ENCODE data around the gene CSH2. TPM values are rescaled to one million over a fixed set of nuclear protein-coding genes. Genes with fewer than 3 reads are reported as not detected.

Gene CSH2
- total and polyA plus RNA-seq, 2 of the 8 experiments (the other 6 are each of a cell fraction or from before 2014, with no cell fraction given) = 0.43 TPM; not detected in 1

GRCh38 chr17:63827801-63828221 lies 45.7 kb downstream of the CSH2 start:
- ChIA-PET CTCF (ENCODE audit: partially characterized antibody) (interaction anchor here (0.6 to 1.8 kb wide), 11 partner anchors 9 to 1012 kb away, joined by 3 to 15 read pairs (median 3); no protein-coding TSS in a partner anchor), POLR2A (ENCODE audit: partially characterized antibody) (interaction anchor here (0.8 to 32.3 kb wide), 9 partner anchors 4 to 276 kb away, joined by 3 to 593 read pairs (median 4); partner anchors contain the start of genes CCDC47, DDX42, FTSJ3 and PSMC5)
- peaks cover 0 to 38% of the 10 kb centered on the region in 2 experiments; a peak in 3 of 4 replicates for H3K79me2 ChIP-seq (ENCODE audit: control insufficient read depth in 1 of 2, insufficient read depth in 2 of 2, low read length in 2 of 2)
- peak overlapping the region; percentile 99 for H3K27ac ChIP-seq (ENCODE audit: low read depth, low read length)
- H3K18ac ChIP-seq (ENCODE audit: extremely low read depth, low read length) = 0 out of 2 replicates have a peak overlapping the region, but pooled peaks have one; percentile 15
- H2AK5ac ChIP-seq (ENCODE audit: low read depth, low read length) = no peak overlapping the region
- H3K56ac ChIP-seq (replicated peaks; ENCODE audit: insufficient read length, low read depth, low read length) = peak overlapping the region; percentile 32
- TF ChIP-seq CHD1 (IDR thresholded peaks at IDR 0.05; ENCODE audit: low read depth, low read length) = no peak
- peak; percentile 55 for TF ChIP-seq SAP30 (IDR thresholded peaks at IDR 0.05; ENCODE audit: insufficient read depth, insufficient replicate concordance, low read length)
- H4K91ac ChIP-seq (replicated peaks; ENCODE audit: insufficient read length, low read length) = peak overlapping the region; percentile 72
- H3K4ac ChIP-seq (replicated peaks; ENCODE audit: insufficient read length, low read depth, low read length) = peak overlapping the region; percentile 70
- no peak overlapping the region for H2BK15ac ChIP-seq (ENCODE audit: low read length)
- H3K23ac ChIP-seq (ENCODE audit: insufficient read length) = no peak overlapping the region
- H2BK120ac ChIP-seq (replicated peaks; ENCODE audit: low read depth, low read length) = no peak overlapping the region
- H3K79me1 ChIP-seq (ENCODE audit: low read depth, low read length) = peaks cover 18% of the 10 kb centered on the region; the same call in 1 of the 2 replicates
- no peak overlapping the region for H2BK20ac ChIP-seq (ENCODE audit: low read length)
- H3K27me3 ChIP-seq (replicated peaks in 1 of 4; ENCODE audit: control insufficient read depth in 3 of 4, extremely low read depth in 1 of 4, insufficient read depth in 3 of 4, low read length in 3 of 4) = no peaks in the 10 kb centered on the region
- H3K9ac ChIP-seq (replicated peaks in 1 of 4; ENCODE audit: extremely low read depth in 1 of 4, low read depth in 3 of 4, low read length in 3 of 4) = peak overlapping the region; percentile 77 to 95 (median 90)
- no peaks in the 10 kb centered on the region for H3K9me3 ChIP-seq (ENCODE audit: insufficient read depth in 2 of 2, low read depth in 1 of 2, low read length in 1 of 2)
- H2BK12ac ChIP-seq (ENCODE audit: low read depth, low read length) = peak overlapping the region; percentile 28; the same call in 1 of the 2 replicates
- peaks cover 8% of the 10 kb centered on the region for H3K23me2 ChIP-seq (ENCODE audit: low read depth, low read length)
- peaks cover 0 to 3% (median 0%) of the 10 kb centered on the region in 4 experiments; a peak in 1 of 7 replicates for H3K4me1 ChIP-seq (replicated peaks in 1 of 4; ENCODE audit: control insufficient read depth in 3 of 4, insufficient read depth in 4 of 4, low read length in 3 of 4)
- no peak overlapping the region for H3K14ac ChIP-seq (ENCODE audit: insufficient read length)
- 6% methylated on average over 19 of the region's 19 CpGs; no CpG with 5 or more reads in 1 of the 2 experiments for WGBS, 2 experiments (ENCODE audit: extremely low coverage in 1 of 2, insufficient coverage in 1 of 2, insufficient read length in 1 of 2, insufficient replicate concordance in 2 of 2, low coverage in 1 of 2, low lambda C conversion rate in 2 of 2, missing lambda C conversion rate in 1 of 2)
- H2BK5ac ChIP-seq (ENCODE audit: low read depth, low read length) = peak overlapping the region; percentile 96
- FAIRE-seq = no peak
- no peak overlapping the region for H4K5ac ChIP-seq (ENCODE audit: insufficient read length, low read depth, low read length)
- DNase-seq (ENCODE audit: low read depth in 1 of 2, low spot score in 2 of 2) = no peak
- H3K4me3 ChIP-seq (ENCODE audit: extremely low read depth in 1 of 4, insufficient read depth in 2 of 4, low read depth in 3 of 4, low read length in 4 of 4) = peak overlapping the region; percentile 76 to 99 (median 94)
- H3K4me2 ChIP-seq (ENCODE audit: insufficient read depth in 1 of 2, low read depth in 2 of 2, low read length in 2 of 2) = peak overlapping the region; percentile 87 to 93
- no peak overlapping the region for H2AFZ ChIP-seq (ENCODE audit: low read length)
- H4K8ac ChIP-seq (ENCODE audit: extremely low read depth, insufficient read depth, low read length) = peak overlapping the region; percentile 98; the same call in 1 of the 2 replicates
- peaks cover 49 to 72% (median 66%) of the 10 kb centered on the region in 4 experiments for H3K36me3 ChIP-seq (ENCODE audit: control insufficient read depth in 2 of 4, insufficient read depth in 4 of 4, low read length in 3 of 4)
- H4K20me1 ChIP-seq (replicated peaks in 1 of 2; ENCODE audit: control insufficient read depth in 1 of 2, insufficient read depth in 2 of 2, low read length in 2 of 2) = peaks cover 2 to 21% of the 10 kb centered on the region in 2 experiments

Measured in H1 (cell line).